ENCODE results near the gene LRRC23. TPM values are rescaled to one million over a fixed set of nuclear protein-coding genes. Genes with fewer than 3 reads are reported as not detected.

LRRC23 gene
- total RNA-seq, 1 experiment from 2014 or later, result 6.0 TPM

DNA sequence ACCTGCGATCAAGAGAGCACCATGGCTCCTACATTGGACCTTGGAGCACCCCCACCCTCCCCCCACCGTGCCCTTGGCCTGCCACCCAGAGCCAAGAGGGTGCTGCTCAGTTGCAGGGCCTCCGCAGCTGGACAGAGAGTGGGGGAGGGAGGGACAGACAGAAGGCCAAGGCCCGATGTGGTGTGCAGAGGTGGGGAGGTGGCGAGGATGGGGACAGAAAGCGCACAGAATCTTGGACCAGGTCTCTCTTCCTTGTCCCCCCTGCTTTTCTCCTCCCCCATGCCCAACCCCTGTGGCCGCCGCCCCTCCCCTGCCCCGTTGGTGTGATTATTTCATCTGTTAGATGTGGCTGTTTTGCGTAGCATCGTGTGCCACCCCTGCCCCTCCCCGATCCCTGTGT lies 37.2 kb downstream of the LRRC23 start:
- CTCF ChIA-PET, result interaction anchor here (0.5 kb wide), 1 partner anchor 54 kb away, joined by 3 read pairs; no protein-coding TSS in a partner anchor
- peak overlapping the region; percentile 100 for H3K27ac Mint-ChIP-seq (ENCODE audit: unreplicated experiment)
- no TSS peak for BruUV-seq (replicated peaks)
- H3K4me3 Mint-ChIP-seq (ENCODE audit: low read depth, unreplicated experiment), result no peak overlapping the region
- H3K36me3 Mint-ChIP-seq (ENCODE audit: insufficient read depth, unreplicated experiment), result peaks cover 99% of the 10 kb centered on the region
- intact Hi-C loops (cut with micrococcal nuclease; ENCODE audit: unreplicated experiment), result loop anchor here (5.0 kb wide), 1 partner anchor 74 kb away; the partner anchor contains the start of gene TPI1
- peaks cover 47% of the 10 kb centered on the region for H3K4me1 Mint-ChIP-seq (ENCODE audit: low read depth, unreplicated experiment)
- no peak for TF ChIP-seq CTCF (IDR thresholded peaks at IDR 0.05; ENCODE audit: unreplicated experiment)
- H3K9me3 Mint-ChIP-seq (ENCODE audit: low read depth, unreplicated experiment), result no peaks in the 10 kb centered on the region
- peaks cover 13% of the 10 kb centered on the region for H3K27me3 Mint-ChIP-seq (ENCODE audit: unreplicated experiment)
- DNase-seq, result no peak

- H3K27ac Mint-ChIP-seq (ENCODE audit: unreplicated experiment), result peak overlapping the region; percentile 100
- TF ChIP-seq CTCF (IDR thresholded peaks at IDR 0.05; ENCODE audit: unreplicated experiment), result no peak
- H3K4me3 Mint-ChIP-seq (ENCODE audit: low read depth, unreplicated experiment), result peak overlapping the region; percentile 87
- intact Hi-C loops (cut with micrococcal nuclease; ENCODE audit: unreplicated experiment), result loop anchor here (5.0 kb wide), 1 partner anchor 75 kb away; the partner anchor contains the start of gene TPI1
- H3K36me3 Mint-ChIP-seq (ENCODE audit: insufficient read depth, unreplicated experiment), result peaks cover 98% of the 10 kb centered on the region
- H3K27me3 Mint-ChIP-seq (ENCODE audit: unreplicated experiment), result peaks cover 13% of the 10 kb centered on the region
- no peaks in the 10 kb centered on the region for H3K9me3 Mint-ChIP-seq (ENCODE audit: low read depth, unreplicated experiment)
- CTCF ChIA-PET, result interaction anchor here (2.7 kb wide), 1 partner anchor 70 kb away, joined by 13 read pairs; the partner anchor contains the start of gene SPSB2
- H3K4me1 Mint-ChIP-seq (ENCODE audit: low read depth, unreplicated experiment), result peaks cover 52% of the 10 kb centered on the region
- DNase-seq, result no peak
- no TSS peak for BruUV-seq (replicated peaks)
Measured at GRCh38 chr12:6942331-6942665, 37.7 kb downstream of the LRRC23 start.

GRCh38 chr12:6943389-6943721 lies 38.7 kb downstream of the LRRC23 start:
- CTCF ChIA-PET, result interaction anchor here (0.8 to 4.3 kb wide), 6 partner anchors 18 to 74 kb away, joined by 3 to 90 read pairs (median 9); partner anchors contain the start of gene SPSB2
- BruUV-seq (replicated peaks), result no TSS peak
- H3K4me3 Mint-ChIP-seq (ENCODE audit: low read depth, unreplicated experiment), result peak overlapping the region; percentile 87
- DNase-seq, result peak; percentile 74
- intact Hi-C loops (cut with micrococcal nuclease; ENCODE audit: unreplicated experiment), result loop anchor here (5.0 kb wide), 1 partner anchor 76 kb away; the partner anchor contains the start of gene TPI1
- H3K27me3 Mint-ChIP-seq (ENCODE audit: unreplicated experiment), result peaks cover 13% of the 10 kb centered on the region
- H3K36me3 Mint-ChIP-seq (ENCODE audit: insufficient read depth, unreplicated experiment), result peaks cover 98% of the 10 kb centered on the region
- H3K27ac Mint-ChIP-seq (ENCODE audit: unreplicated experiment), result peak overlapping the region; percentile 100
- TF ChIP-seq CTCF (IDR thresholded peaks at IDR 0.05; ENCODE audit: unreplicated experiment), result no peak
- H3K4me1 Mint-ChIP-seq (ENCODE audit: low read depth, unreplicated experiment), result peaks cover 56% of the 10 kb centered on the region
- H3K9me3 Mint-ChIP-seq (ENCODE audit: low read depth, unreplicated experiment), result no peaks in the 10 kb centered on the region

DNA sequence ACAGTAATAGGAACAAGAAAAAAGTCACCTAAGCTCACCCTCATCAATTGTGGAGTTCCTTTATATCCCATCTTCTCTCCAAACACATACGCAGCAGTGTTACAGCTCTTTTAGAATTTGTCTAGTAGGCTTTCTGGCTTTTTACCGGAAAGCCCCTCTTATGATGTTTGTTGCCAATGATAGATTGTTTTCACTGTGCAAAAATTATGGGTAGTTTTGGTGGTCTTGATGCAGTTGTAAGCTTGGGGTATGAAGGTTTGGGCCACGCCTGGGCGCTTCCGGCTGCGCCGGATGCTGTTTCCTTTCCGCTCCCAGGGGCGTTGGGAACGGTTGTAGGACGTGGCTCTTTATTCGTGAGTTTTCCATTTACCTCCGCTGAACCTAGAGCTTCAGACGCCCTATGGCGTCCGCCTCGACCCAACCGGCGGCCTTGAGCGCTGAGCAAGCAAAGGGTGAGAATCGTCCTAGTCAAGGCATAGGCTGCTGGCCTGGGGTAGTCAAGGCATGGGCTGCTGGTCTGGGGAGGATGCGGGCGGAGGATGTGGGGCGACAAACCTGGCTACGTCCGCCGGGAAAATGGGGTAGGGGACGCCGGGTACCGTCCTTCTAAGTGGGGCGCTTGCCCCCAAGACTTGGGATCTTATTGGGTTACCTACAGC lies 39.2 kb downstream of the LRRC23 start, which contains the start of the genes C12orf57 and RNU7-1:
Gene C12orf57 (plus strand): TSS at position 301 of the 659 bp plus-strand sequence. CDS start 100 bp downstream, at position 401.
Gene RNU7-1 (plus strand): TSS at position 95 of the 659 bp plus-strand sequence.
- Mint-ChIP-seq H3K36me3 (ENCODE audit: insufficient read depth, unreplicated experiment) (peaks cover 94% of the 10 kb centered on the region), H3K27me3 (ENCODE audit: unreplicated experiment) (peaks cover 13% of the 10 kb centered on the region), H3K9me3 (ENCODE audit: low read depth, unreplicated experiment) (no peaks in the 10 kb centered on the region), H3K4me3 (ENCODE audit: low read depth, unreplicated experiment) (peak within 1 kb of the TSS; percentile 87), H3K4me1 (ENCODE audit: low read depth, unreplicated experiment) (peaks cover 56% of the 10 kb centered on the region), H3K27ac (ENCODE audit: unreplicated experiment) (peak within 1 kb of the TSS; percentile 100)
- no peak for TF ChIP-seq CTCF (IDR thresholded peaks at IDR 0.05; ENCODE audit: unreplicated experiment)
- intact Hi-C loops (cut with micrococcal nuclease; ENCODE audit: unreplicated experiment), result loop anchor here (1.0 to 5.0 kb wide), 3 partner anchors 18 to 148 kb away; partner anchors contain the start of genes C1R and TPI1
- DNase-seq, result peak; percentile 80
- CTCF ChIA-PET, result interaction anchor here (0.8 to 4.3 kb wide), 10 partner anchors 18 to 170 kb away, joined by 3 to 90 read pairs (median 6); partner anchors contain the start of genes C1RL, LPCAT3 and SPSB2
- BruUV-seq (replicated peaks), result TSS peak; percentile 93

Data from Calu3 (cell line).